BJ (cell line): Measurements from ENCODE around the gene CLTCL1. TPM values are rescaled to one million over a fixed set of nuclear protein-coding genes. Genes with fewer than 3 reads are reported as not detected.
"Not testable (repeated sequence)": the region's sequence is repeated elsewhere in the genome, so short reads cannot be mapped to it uniquely, and the experiment has no call there.

Source experiments
- CTCF ChIA-PET: fragments of 350-600 bp; formaldehyde crosslinking; extraction: SDS; loops from one replicate; lab custom pipeline; 2021; ENCODE audit warnings: antibody characterized with exemption, inconsistent platforms; lab: Yijun Ruan, JAX
- POLR2A ChIA-PET: fragments of 300-600 bp; sonication (Branson Sonifier 250); formaldehyde crosslinking; extraction: SDS; loops from one replicate; lab custom pipeline; 2021; ENCODE audit warnings: antibody characterized with exemption; lab: Charles Lee
- DNase-seq: peaks from one replicate; pipeline ENCODE4 v3.0.0-alpha.2; 2011; ENCODE audit warnings: low read depth
- H3K27me3 ChIP-seq: 2 replicates; pipeline ENCODE4 v1.6.0; 2011; ENCODE audit warnings: low read length; ENCODE audit not compliant: control insufficient read depth, insufficient read depth
- H3K36me3 ChIP-seq: 2 replicates; pipeline ENCODE4 v1.5.1; 2011; ENCODE audit warnings: low read length; ENCODE audit not compliant: control insufficient read depth, insufficient read depth
- H3K4me3 ChIP-seq: 2 replicates; pipeline ENCODE4 v1.5.1; 2011; ENCODE audit warnings: low read depth, mild to moderate bottlenecking, control low read depth, low read length
- CTCF ChIP-seq: IDR thresholded peaks from 2 replicates; pipeline ENCODE4 v1.5.1; 2011; ENCODE audit warnings: low read depth, mild to moderate bottlenecking, control low read depth, inconsistent platforms, low read length, moderate library complexity; ENCODE audit not compliant: insufficient read depth
- polyA plus RNA-seq: library from polyadenylated mRNA; depleted of rRNA; stranded (reverse); fragments of >200 nt; gene quantifications from 2 replicates; pipeline ENCODE4 v1.2.3, GENCODE V29; 2011

CLTCL1 gene
- polyA plus RNA-seq, 1 experiment, result 14.0 TPM

GRCh38 chr22:19331474-19331873, 40.0 kb upstream of the CLTCL1 start:
- CTCF ChIA-PET, result interaction anchor here (0.6 kb wide), 1 partner anchor 152 kb away, joined by 3 read pairs; no protein-coding TSS in a partner anchor
- Histone ChIP-seq H3K4me3 (no peak overlapping the region), H3K27me3 (no peaks in the 10 kb centered on the region), H3K36me3 (peaks cover 12% of the 10 kb centered on the region)
- no peak for DNase-seq
- POLR2A ChIA-PET, result no interaction called here
- TF ChIP-seq CTCF, result no peak

DNA sequence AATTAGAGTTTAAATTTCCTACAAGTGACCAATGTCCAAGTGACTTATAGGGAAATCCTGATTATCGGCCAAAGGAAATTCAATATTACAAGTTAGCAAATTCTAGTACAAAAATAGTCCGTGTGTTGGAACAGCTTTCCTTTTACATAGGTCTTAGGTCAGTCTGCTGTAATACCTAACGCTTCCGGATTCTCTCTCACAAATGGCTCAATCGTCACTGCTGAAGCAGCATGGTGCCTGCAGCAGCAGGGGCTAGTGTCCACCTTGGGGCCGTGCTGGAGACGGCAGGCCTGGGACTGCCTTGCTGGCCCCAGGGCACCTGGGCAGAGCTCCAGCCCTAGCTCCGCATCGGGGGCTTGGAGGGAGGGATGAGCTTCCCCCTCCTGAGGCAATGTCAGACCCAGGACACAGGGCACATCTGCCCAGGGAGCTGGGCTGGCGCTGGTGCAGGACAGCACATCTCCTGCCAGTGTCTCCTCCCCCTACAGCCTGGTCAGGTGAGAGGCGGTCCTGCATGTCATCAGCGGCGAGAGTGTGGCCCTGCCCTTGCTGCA, 39.4 kb upstream of the CLTCL1 start:
- TF ChIP-seq CTCF, result no peak
- H3K27me3 ChIP-seq, result no peaks in the 10 kb centered on the region
- ChIA-PET CTCF (interaction anchor here (0.6 kb wide), 1 partner anchor 151 kb away, joined by 3 read pairs; no protein-coding TSS in a partner anchor), POLR2A (no interaction called here)
- no peak overlapping the region for H3K4me3 ChIP-seq
- DNase-seq, result no peak
- H3K36me3 ChIP-seq, result peaks cover 12% of the 10 kb centered on the region

DNA sequence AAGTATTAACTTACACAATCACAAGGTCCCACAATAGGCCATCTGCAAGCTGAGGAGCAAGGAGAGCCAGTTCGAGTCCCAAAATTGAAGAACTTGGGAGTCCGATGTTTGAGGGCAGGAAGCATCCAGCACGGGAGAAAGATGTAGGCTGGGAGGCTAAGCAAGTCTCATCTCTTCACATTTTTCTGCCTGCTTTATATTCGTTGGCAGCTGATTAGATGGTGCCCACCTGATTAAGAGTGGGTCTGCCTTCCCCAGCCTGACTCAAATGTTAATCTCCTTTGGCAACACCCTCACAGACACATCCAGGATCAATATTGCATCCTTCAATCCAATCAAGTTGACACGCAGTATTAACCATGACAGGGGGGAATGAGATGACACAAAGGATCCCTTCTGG, 38.7 kb upstream of the CLTCL1 start:
- CTCF ChIA-PET, H3K4me3 ChIP-seq, POLR2A ChIA-PET, H3K27me3 ChIP-seq, DNase-seq: not testable (repeated sequence)
- H3K36me3 ChIP-seq, result peaks cover 12% of the 10 kb centered on the region

GRCh38 chr22:19329454-19329853, 37.9 kb upstream of the CLTCL1 start:
- ChIA-PET POLR2A (no interaction called here), CTCF (no interaction called here)
- no peak overlapping the region for H3K4me3 ChIP-seq

GRCh38 chr22:19325296-19325948, 33.9 kb upstream of the CLTCL1 start:
- POLR2A ChIA-PET, result no interaction called here
- H3K36me3 ChIP-seq, result peaks cover 3% of the 10 kb centered on the region
- CTCF ChIA-PET, result no interaction called here
- no peaks in the 10 kb centered on the region for H3K27me3 ChIP-seq
- H3K4me3 ChIP-seq, result no peak overlapping the region
- TF ChIP-seq CTCF, result no peak
- no peak for DNase-seq

More at GRCh38 chr22:19329454-19329853, 37.9 kb upstream of the CLTCL1 start:
- H3K27me3 ChIP-seq, result no peaks in the 10 kb centered on the region
- DNase-seq, result no peak
- H3K36me3 ChIP-seq, result peaks cover 12% of the 10 kb centered on the region
- TF ChIP-seq CTCF, result no peak

DNA sequence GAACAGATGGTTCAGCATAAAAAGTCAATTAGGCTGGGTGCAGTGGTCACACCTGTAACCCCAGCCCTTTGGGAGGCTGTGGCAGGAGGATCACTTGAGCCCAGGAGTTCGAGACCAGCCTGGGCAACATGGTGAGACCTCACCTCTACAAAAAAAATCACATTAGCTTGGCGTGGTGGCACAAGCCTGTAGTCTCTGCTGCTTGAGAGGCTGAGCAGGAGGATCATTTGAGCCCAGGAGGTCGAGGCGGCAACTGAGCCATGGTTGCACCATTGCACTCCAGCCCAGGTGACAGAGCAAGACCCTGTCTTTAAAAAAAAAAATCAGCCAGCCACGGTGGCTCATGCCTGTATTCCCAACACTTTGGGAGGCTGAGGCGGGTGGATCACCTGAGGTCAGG, 31.9 kb upstream of the CLTCL1 start:
- POLR2A ChIA-PET, result not testable (repeated sequence)

More for the DNA sequence above, 31.9 kb upstream of the CLTCL1 start:
- DNase-seq, CTCF ChIA-PET, H3K4me3 ChIP-seq, H3K27me3 ChIP-seq, H3K36me3 ChIP-seq: not testable (repeated sequence)
